IMR-90 (cell line): ENCODE results near the gene NANOS3. TPM values are rescaled to one million over a fixed set of nuclear protein-coding genes. Genes with fewer than 3 reads are reported as not detected.

Experiments used
- ATAC-seq: fragments of 200-7000 bp; cut with Tn5 transposase; 2 replicates; pipeline ENCODE4 v1.9.1; 2020; ENCODE audit warnings: low read depth, mild to moderate bottlenecking, moderate library complexity
- BruUV-seq: library from RNA; stranded (reverse); fragments of 400-500 nt; replicated peaks from 2 replicates; lab custom pipeline; 2021; lab: Mats Ljungman, UMichigan
- CTCF ChIA-PET: fragments of 300-600 bp; formaldehyde crosslinking; extraction: SDS; loops from one replicate; lab custom pipeline; 2021; ENCODE audit warnings: antibody characterized with exemption; lab: Yijun Ruan, JAX
- POLR2A ChIA-PET: fragments of 300-600 bp; sonication (Branson Sonifier 250); formaldehyde crosslinking; loops from one replicate; lab custom pipeline; 2022; ENCODE audit warnings: antibody characterized with exemption; ENCODE audit not compliant: unreplicated experiment; lab: Charles Lee
- DNase-seq: peaks from one replicate; pipeline ENCODE4 v3.0.0; 2013
- H2AFZ ChIP-seq: replicated peaks from 2 replicates; pipeline ENCODE3; 2013; ENCODE audit warnings: low read length, mild to moderate bottlenecking; ENCODE audit not compliant: poor library complexity
- H2AK5ac ChIP-seq: 2 replicates; pipeline ENCODE4 v1.6.1; 2013; ENCODE audit warnings: low read depth, low read length, inconsistent platforms
- H2AK9ac ChIP-seq: replicated peaks from 2 replicates; pipeline ENCODE3; 2013; ENCODE audit warnings: mild to moderate bottlenecking, low read depth, low read length, moderate library complexity; ENCODE audit not compliant: poor library complexity
- H2BK120ac ChIP-seq: 2 replicates; pipeline ENCODE4 v1.6.1; 2013; ENCODE audit warnings: low read depth, low read length, inconsistent platforms
- H2BK15ac ChIP-seq: 3 replicates; pipeline ENCODE4 v1.6.1; 2013; ENCODE audit warnings: low read depth, low read length, inconsistent platforms
- H2BK20ac ChIP-seq: 2 replicates; pipeline ENCODE4 v1.6.1; 2013; ENCODE audit warnings: low read depth, mild to moderate bottlenecking, inconsistent platforms, low read length, moderate library complexity
- H2BK5ac ChIP-seq: 2 replicates; pipeline ENCODE4 v1.6.1; 2013; ENCODE audit warnings: mild to moderate bottlenecking, low read depth, low read length, inconsistent platforms; ENCODE audit not compliant: poor library complexity, severe bottlenecking
- H3K14ac ChIP-seq: replicated peaks from 2 replicates; pipeline ENCODE4 v1.6.1; 2013; ENCODE audit warnings: low read depth, low read length, inconsistent platforms
- H3K18ac ChIP-seq: 2 replicates; pipeline ENCODE4 v1.6.1; 2013; ENCODE audit warnings: low read depth, low read length, control low read depth
- H3K23ac ChIP-seq: 2 replicates; pipeline ENCODE4 v1.6.1; 2013; ENCODE audit warnings: low read depth, low read length, inconsistent platforms
- H3K27ac ChIP-seq: 2 replicates; pipeline ENCODE4 v1.5.1; 2013; ENCODE audit warnings: mild to moderate bottlenecking, control low read depth, low read length; ENCODE audit not compliant: insufficient read depth
- H3K27me3 ChIP-seq: 2 replicates; pipeline ENCODE4 v1.6.1; 2013; ENCODE audit warnings: low read length; ENCODE audit not compliant: control insufficient read depth, insufficient read depth
- H3K36me3 ChIP-seq: 2 replicates; pipeline ENCODE4 v1.6.1; 2013; ENCODE audit warnings: low read length, mixed read lengths; ENCODE audit not compliant: control insufficient read depth, insufficient read depth
- H3K4ac ChIP-seq: 2 replicates; pipeline ENCODE4 v1.6.1; 2013; ENCODE audit warnings: low read depth, low read length, inconsistent platforms
- H3K4me1 ChIP-seq: 2 replicates; pipeline ENCODE4 v1.6.1; 2013; ENCODE audit warnings: low read length, mixed read lengths; ENCODE audit not compliant: control insufficient read depth, insufficient read depth
- H3K4me2 ChIP-seq: 2 replicates; pipeline ENCODE4 v1.6.1; 2013; ENCODE audit warnings: low read depth, mild to moderate bottlenecking, control low read depth, low read length, moderate library complexity
- H3K4me3 ChIP-seq: 2 replicates; pipeline ENCODE4 v1.5.1; 2013; ENCODE audit warnings: low read depth, mild to moderate bottlenecking, control low read depth, low read length, moderate library complexity; ENCODE audit not compliant: insufficient read depth
- H3K56ac ChIP-seq: 2 replicates; pipeline ENCODE4 v1.6.1; 2013; ENCODE audit warnings: low read length, inconsistent platforms; ENCODE audit not compliant: insufficient read depth; ENCODE audit errors: extremely low read depth
- H3K79me1 ChIP-seq, 2 experiments: 2 replicates each; pipeline ENCODE4 v1.6.1; 2013; ENCODE audit warnings: low read length in 2 of 2, inconsistent platforms in 1 of 2, low read depth in 1 of 2
- H3K9ac ChIP-seq: 2 replicates; pipeline ENCODE4 v1.6.1; 2013; ENCODE audit warnings: low read depth, low read length, control low read depth
- H3K9me1 ChIP-seq: 2 replicates; pipeline ENCODE4 v1.6.1; 2013; ENCODE audit warnings: low read length, inconsistent platforms; ENCODE audit not compliant: insufficient read depth
- H3K9me3 ChIP-seq: 2 replicates; pipeline ENCODE4 v1.6.1; 2013; ENCODE audit warnings: low read length; ENCODE audit not compliant: control insufficient read depth, insufficient read depth
- H4K20me1 ChIP-seq: 2 replicates; pipeline ENCODE4 v1.6.1; 2013; ENCODE audit warnings: low read length, inconsistent platforms; ENCODE audit not compliant: insufficient read depth
- H4K5ac ChIP-seq: 2 replicates; pipeline ENCODE4 v1.6.1; 2013; ENCODE audit warnings: mild to moderate bottlenecking, low read depth, low read length, control low read depth
- H4K8ac ChIP-seq, 2 experiments: 2 replicates each; pipeline ENCODE4 v1.6.1; 2013; ENCODE audit warnings: low read depth in 2 of 2, low read length in 2 of 2, control low read depth in 1 of 2, inconsistent platforms in 1 of 2
- H4K91ac ChIP-seq: 2 replicates; pipeline ENCODE4 v1.6.1; 2013; ENCODE audit warnings: low read depth, low read length, inconsistent platforms; ENCODE audit not compliant: insufficient read depth
- CEBPB ChIP-seq: IDR thresholded peaks from 2 replicates; pipeline ENCODE4 v1.6.1; 2012; ENCODE audit warnings: low read depth, low read length, improper control_type of control experiment
- MAFK ChIP-seq: IDR thresholded peaks from 2 replicates; pipeline ENCODE4 v1.6.1; 2012; ENCODE audit warnings: low read depth, low read length, improper control_type of control experiment
- POLR2A ChIP-seq: IDR thresholded peaks from 2 replicates; pipeline ENCODE4 v1.6.1; 2012; ENCODE audit warnings: mild to moderate bottlenecking, low read depth, low read length
- RAD21 ChIP-seq: IDR thresholded peaks from 2 replicates; pipeline ENCODE4 v1.6.1; 2012; ENCODE audit warnings: low read length, improper control_type of control experiment
- WGBS, 2 experiments: methylation state at CpG; one replicate each; pipeline versions ENCODE4 v1.1.5 to v1.1.7; 2013; ENCODE audit warnings: missing lambda C conversion rate in 2 of 2; ENCODE audit not compliant: insufficient read length in 1 of 2; ENCODE audit errors: extremely low coverage in 2 of 2; 5-methylcytosine and 5-hydroxymethylcytosine counted together
- dilution Hi-C: fragments of 300-500 bp; cut with HindIII; formaldehyde crosslinking; loops from one replicate; pipeline ENCODE4 v1.14.3; 2018; ENCODE audit warnings: low sequenced_read_pairs; ENCODE audit not compliant: unreplicated experiment
- in situ Hi-C: fragments of 300-500 bp; cut with MboI; formaldehyde crosslinking; loops from 3 replicates; pipeline ENCODE4 v1.14.3; 2019; ENCODE audit warnings: low sequenced_read_pairs, inconsistent platforms, mixed read lengths
- intact Hi-C: fragments of 100-400 bp; cut with micrococcal nuclease; formaldehyde crosslinking; loops from 2 replicates; pipeline ENCODE4 v1.10.0; 2022
- polyA plus RNA-seq, 3 experiments: library from polyadenylated mRNA; depleted of rRNA; stranded (reverse); fragments of >200 nt; gene quantifications; 2 replicates each; pipeline ENCODE4 v1.2.3, GENCODE V29; 2012; ENCODE audit warnings: low replicate concordance in 1 of 3
- total RNA-seq: library from RNA; depleted of rRNA; stranded (reverse); fragments of >200 nt; gene quantifications from 2 replicates; pipeline ENCODE4 v1.2.3, GENCODE V29; 2012
- TF ChIP-seq, protein P1 (sequence below): fragments of 150-350 bp; IDR thresholded peaks from 2 replicates; pipeline ENCODE4 v1.6.1; 2016; ENCODE audit warnings: low read depth, mild to moderate bottlenecking, low read length, moderate library complexity, borderline replicate concordance
- TF ChIP-seq, protein P2 (sequence below): fragments of 150-350 bp; IDR thresholded peaks from 2 replicates; pipeline ENCODE4 v1.6.1; 2017; ENCODE audit warnings: mild to moderate bottlenecking, antibody characterized with exemption, low read length, low read depth

Gene NANOS3
- total and polyA plus RNA-seq, 2 of the 4 experiments (the other 2 are of a cell fraction) = 0.63 TPM; not detected in 1

DNA sequence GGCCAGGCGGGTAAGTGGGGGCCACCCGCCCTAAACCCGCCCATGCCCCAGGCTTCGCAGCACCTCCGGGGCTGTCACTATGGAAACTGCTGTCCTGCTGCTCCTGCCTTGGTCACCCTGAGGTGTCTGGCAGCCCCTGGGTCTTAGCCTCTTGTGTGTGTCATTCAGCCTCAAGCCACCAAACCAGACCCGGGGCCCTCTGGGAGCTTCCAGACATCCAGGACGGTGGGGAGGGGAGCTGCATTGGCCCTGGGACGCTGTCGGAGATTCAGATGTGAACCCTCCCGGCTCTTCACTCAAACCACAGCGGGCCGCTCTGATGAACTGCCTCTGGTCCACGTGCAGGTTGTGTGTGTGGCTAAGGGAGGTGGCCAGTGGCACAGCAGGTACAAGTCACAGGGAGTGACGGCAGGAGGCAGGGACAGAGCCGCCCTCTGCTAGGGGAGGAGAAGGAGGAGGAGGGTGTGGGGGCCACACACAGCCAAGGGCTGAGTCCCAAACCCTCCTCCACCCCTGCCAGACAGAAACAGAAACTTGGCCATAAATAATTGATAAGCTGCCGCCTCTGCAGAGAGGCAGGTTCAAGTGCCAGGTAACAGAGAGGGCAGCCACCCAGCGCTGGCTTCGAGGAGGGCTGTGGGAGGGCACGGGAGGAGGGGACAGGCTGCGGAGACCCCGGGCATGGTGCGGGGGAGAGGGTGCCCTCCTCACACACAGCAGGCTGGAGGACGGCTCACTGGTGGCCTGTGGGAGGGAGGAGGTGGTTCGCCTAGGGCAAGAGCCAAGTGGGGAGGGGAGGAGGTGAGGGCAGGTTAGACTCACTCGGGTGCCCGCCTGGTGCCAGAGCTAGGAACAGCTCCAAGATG is 8.0 kb downstream of the NANOS3 start:
- H4K20me1 ChIP-seq = no peaks in the 10 kb centered on the region
- no peak overlapping the region for H4K8ac ChIP-seq
- peaks cover 9% of the 10 kb centered on the region; the same call in 1 of the 2 replicates for H3K9me1 ChIP-seq
- H3K18ac ChIP-seq = no peak overlapping the region
- H3K27ac ChIP-seq = no peak overlapping the region
- peaks cover 2% of the 10 kb centered on the region; the same call in 1 of the 2 replicates for H3K27me3 ChIP-seq
- BruUV-seq = no TSS peak
- ChIA-PET CTCF (interaction anchor here (0.6 kb wide), 1 partner anchor 237 kb away, joined by 4 read pairs; no protein-coding TSS in a partner anchor), POLR2A (no interaction called here)
- in situ Hi-C loops = loop anchor here (5.0 to 25.0 kb wide), 3 partner anchors 187 to 590 kb away; partner anchors contain the start of genes MISP3 and PTGER1
- H2BK20ac ChIP-seq = no peak overlapping the region
- no peak overlapping the region for H3K4me3 ChIP-seq
- intact Hi-C loops = loop anchor here (5.0 to 10.0 kb wide), 2 partner anchors 317 to 600 kb away; no protein-coding TSS in a partner anchor
- no peak overlapping the region for H3K4ac ChIP-seq
- TF ChIP-seq, protein P1, sequence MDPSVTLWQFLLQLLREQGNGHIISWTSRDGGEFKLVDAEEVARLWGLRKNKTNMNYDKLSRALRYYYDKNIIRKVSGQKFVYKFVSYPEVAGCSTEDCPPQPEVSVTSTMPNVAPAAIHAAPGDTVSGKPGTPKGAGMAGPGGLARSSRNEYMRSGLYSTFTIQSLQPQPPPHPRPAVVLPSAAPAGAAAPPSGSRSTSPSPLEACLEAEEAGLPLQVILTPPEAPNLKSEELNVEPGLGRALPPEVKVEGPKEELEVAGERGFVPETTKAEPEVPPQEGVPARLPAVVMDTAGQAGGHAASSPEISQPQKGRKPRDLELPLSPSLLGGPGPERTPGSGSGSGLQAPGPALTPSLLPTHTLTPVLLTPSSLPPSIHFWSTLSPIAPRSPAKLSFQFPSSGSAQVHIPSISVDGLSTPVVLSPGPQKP = no peak
- TF ChIP-seq CEBPB = no peak
- TF ChIP-seq, protein P2, sequence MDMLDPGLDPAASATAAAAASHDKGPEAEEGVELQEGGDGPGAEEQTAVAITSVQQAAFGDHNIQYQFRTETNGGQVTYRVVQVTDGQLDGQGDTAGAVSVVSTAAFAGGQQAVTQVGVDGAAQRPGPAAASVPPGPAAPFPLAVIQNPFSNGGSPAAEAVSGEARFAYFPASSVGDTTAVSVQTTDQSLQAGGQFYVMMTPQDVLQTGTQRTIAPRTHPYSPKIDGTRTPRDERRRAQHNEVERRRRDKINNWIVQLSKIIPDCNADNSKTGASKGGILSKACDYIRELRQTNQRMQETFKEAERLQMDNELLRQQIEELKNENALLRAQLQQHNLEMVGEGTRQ = no peak
- no peak for TF ChIP-seq POLR2A
- no peak for TF ChIP-seq RAD21
- no peak for TF ChIP-seq MAFK
- H2BK15ac ChIP-seq = no peak overlapping the region
- H3K9ac ChIP-seq = no peak overlapping the region
- WGBS, 2 experiments = 50% methylated on average over 5 of the region's 26 CpGs; no CpG with 5 or more reads in 1 of the 2 experiments
- no peak overlapping the region for H4K91ac ChIP-seq
- H3K9me3 ChIP-seq = no peaks in the 10 kb centered on the region
- H2AFZ ChIP-seq = peak overlapping the region; percentile 70
- dilution Hi-C loops = no loop called here
- no peak for ATAC-seq
- DNase-seq = no peak
- H3K14ac ChIP-seq = no peak overlapping the region
- H3K23ac ChIP-seq = no peak overlapping the region
- no peak overlapping the region for H3K4me2 ChIP-seq
- no peaks in the 10 kb centered on the region for H3K36me3 ChIP-seq
- H2AK5ac ChIP-seq = 0 out of 2 replicates have a peak overlapping the region, but pooled peaks have one; percentile 18
- no peak overlapping the region for H2BK120ac ChIP-seq
- H3K4me1 ChIP-seq = peaks cover 19% of the 10 kb centered on the region
- no peak overlapping the region for H2BK5ac ChIP-seq
- no peak overlapping the region for H2AK9ac ChIP-seq
- H3K79me1 ChIP-seq = no peaks in the 10 kb centered on the region
- no peak overlapping the region for H4K5ac ChIP-seq
- no peak overlapping the region for H3K56ac ChIP-seq
